ENCODE data around the gene KRTAP12-3. TPM values are rescaled to one million over a fixed set of nuclear protein-coding genes. Genes with fewer than 3 reads are reported as not detected.

Gene KRTAP12-3
- total and polyA plus RNA-seq, 2 donors (not counting 1 experiment from before 2014, with no cell fraction given): not detected

- no peak overlapping the region for H3K9ac ChIP-seq (ENCODE audit: insufficient read depth, low read length)
- H3K4me2 ChIP-seq (ENCODE audit: extremely low read depth, insufficient read depth, low read length): no peak overlapping the region
These were observed 14.2 kb downstream of the KRTAP12-3 start for GRCh38 chr21:44671911-44672310.

GRCh38 chr21:44677881-44678280 lies 20.1 kb downstream of the KRTAP12-3 start:
- H3K9ac ChIP-seq (ENCODE audit: insufficient read depth, low read length): no peak overlapping the region
- H4K20me1 ChIP-seq (ENCODE audit: control insufficient read depth, extremely low read depth, insufficient read depth, low read length): no peaks in the 10 kb centered on the region
- no peaks in the 10 kb centered on the region for H3K36me3 ChIP-seq (ENCODE audit: control insufficient read depth, insufficient read depth, low read length)
- no peaks in the 10 kb centered on the region for H3K27me3 ChIP-seq (ENCODE audit: control insufficient read depth, insufficient read depth, low read length)
- no peak overlapping the region for H2AFZ ChIP-seq (ENCODE audit: low read length)
- no peak for DNase-seq (ENCODE audit: low read depth in 2 of 2)
- H3K9me3 ChIP-seq (ENCODE audit: control insufficient read depth, insufficient read depth, low read depth, low read length): no peaks in the 10 kb centered on the region
- no peak overlapping the region for H3K27ac ChIP-seq (ENCODE audit: insufficient read depth, low read length)
- H3K79me2 ChIP-seq (ENCODE audit: control insufficient read depth, insufficient read depth, low read length): no peaks in the 10 kb centered on the region
- H3K4me3 ChIP-seq (replicated peaks in 1 of 4; ENCODE audit: control extremely low read depth in 1 of 4, insufficient read depth in 1 of 4, low read depth in 3 of 4, low read length in 4 of 4): no peak overlapping the region
- no peaks in the 10 kb centered on the region for H3K4me1 ChIP-seq (ENCODE audit: control insufficient read depth, extremely low read depth, insufficient read depth, low read length)
- TF ChIP-seq CTCF (conservative IDR thresholded peaks at IDR 0.05 in 1 of 2, IDR thresholded peaks at IDR 0.05 in 1 of 2; ENCODE audit: low read depth in 1 of 2, low read length in 2 of 2) (no peak), EZH2 (IDR thresholded peaks at IDR 0.05; ENCODE audit: low read length, missing control alignments) (no peak)
- no peak overlapping the region for H3K4me2 ChIP-seq (ENCODE audit: extremely low read depth, insufficient read depth, low read length)

More at GRCh38 chr21:44671911-44672310, 14.2 kb downstream of the KRTAP12-3 start:
- no peaks in the 10 kb centered on the region for H3K4me1 ChIP-seq (ENCODE audit: control insufficient read depth, extremely low read depth, insufficient read depth, low read length)
- no peaks in the 10 kb centered on the region for H3K27me3 ChIP-seq (ENCODE audit: control insufficient read depth, insufficient read depth, low read length)
- no peak overlapping the region for H2AFZ ChIP-seq (ENCODE audit: low read length)
- DNase-seq (ENCODE audit: low read depth in 2 of 2): no peak
- H3K27ac ChIP-seq (ENCODE audit: insufficient read depth, low read length): no peak overlapping the region
- H3K4me3 ChIP-seq (replicated peaks in 1 of 4; ENCODE audit: control extremely low read depth in 1 of 4, insufficient read depth in 1 of 4, low read depth in 3 of 4, low read length in 4 of 4): no peak overlapping the region
- no peaks in the 10 kb centered on the region for H3K79me2 ChIP-seq (ENCODE audit: control insufficient read depth, insufficient read depth, low read length)
- no peaks in the 10 kb centered on the region for H3K9me3 ChIP-seq (ENCODE audit: control insufficient read depth, insufficient read depth, low read depth, low read length)
- no peaks in the 10 kb centered on the region for H3K36me3 ChIP-seq (ENCODE audit: control insufficient read depth, insufficient read depth, low read length)
- no peaks in the 10 kb centered on the region for H4K20me1 ChIP-seq (ENCODE audit: control insufficient read depth, extremely low read depth, insufficient read depth, low read length)
- no peak for TF ChIP-seq CTCF (conservative IDR thresholded peaks at IDR 0.05 in 1 of 2, IDR thresholded peaks at IDR 0.05 in 1 of 2; ENCODE audit: low read depth in 1 of 2, low read length in 2 of 2)
- TF ChIP-seq EZH2 (IDR thresholded peaks at IDR 0.05; ENCODE audit: low read length, missing control alignments): no peak

GRCh38 chr21:44681152-44681551 lies 23.4 kb downstream of the KRTAP12-3 start:
- no peaks in the 10 kb centered on the region for H3K79me2 ChIP-seq (ENCODE audit: control insufficient read depth, insufficient read depth, low read length)
- H3K4me2 ChIP-seq (ENCODE audit: extremely low read depth, insufficient read depth, low read length): no peak overlapping the region
- no peak for TF ChIP-seq EZH2 (IDR thresholded peaks at IDR 0.05; ENCODE audit: low read length, missing control alignments)
- TF ChIP-seq CTCF (conservative IDR thresholded peaks at IDR 0.05 in 1 of 2, IDR thresholded peaks at IDR 0.05 in 1 of 2; ENCODE audit: low read depth in 1 of 2, low read length in 2 of 2): no peak
- H2AFZ ChIP-seq (ENCODE audit: low read length): no peak overlapping the region
- no peaks in the 10 kb centered on the region for H3K36me3 ChIP-seq (ENCODE audit: control insufficient read depth, insufficient read depth, low read length)
- no peaks in the 10 kb centered on the region for H4K20me1 ChIP-seq (ENCODE audit: control insufficient read depth, extremely low read depth, insufficient read depth, low read length)
- no peak overlapping the region for H3K4me3 ChIP-seq (replicated peaks in 1 of 4; ENCODE audit: control extremely low read depth in 1 of 4, insufficient read depth in 1 of 4, low read depth in 3 of 4, low read length in 4 of 4)
- no peak for DNase-seq (ENCODE audit: low read depth in 2 of 2)
- H3K4me1 ChIP-seq (ENCODE audit: control insufficient read depth, extremely low read depth, insufficient read depth, low read length): no peaks in the 10 kb centered on the region
- no peak overlapping the region for H3K27ac ChIP-seq (ENCODE audit: insufficient read depth, low read length)
- no peaks in the 10 kb centered on the region for H3K9me3 ChIP-seq (ENCODE audit: control insufficient read depth, insufficient read depth, low read depth, low read length)
- H3K9ac ChIP-seq (ENCODE audit: insufficient read depth, low read length): no peak overlapping the region
- H3K27me3 ChIP-seq (ENCODE audit: control insufficient read depth, insufficient read depth, low read length): no peaks in the 10 kb centered on the region
